COLO668 (cell line): Measurements from ENCODE around the gene MT4.

ENCODE experiments used
- DNase-seq: peaks from one replicate; lab custom pipeline; 2025; ENCODE audit not compliant: unreplicated experiment; lab: John Stamatoyannopoulos, UW

Gene MT4

GRCh38 chr16:56564793-56565477 is at the start of gene MT4:
Gene MT4, plus strand, starts transcription at chr16:56565073. Its CDS starts 56 bp downstream, at chr16:56565129.
- no peak for DNase-seq

- DNase-seq: no peak
Measured at GRCh38 chr16:56515665-56516064, 49.2 kb upstream of the MT4 start.

- no peak for DNase-seq
Measured at GRCh38 chr16:56517206-56517605, 47.7 kb upstream of the MT4 start.

DNA sequence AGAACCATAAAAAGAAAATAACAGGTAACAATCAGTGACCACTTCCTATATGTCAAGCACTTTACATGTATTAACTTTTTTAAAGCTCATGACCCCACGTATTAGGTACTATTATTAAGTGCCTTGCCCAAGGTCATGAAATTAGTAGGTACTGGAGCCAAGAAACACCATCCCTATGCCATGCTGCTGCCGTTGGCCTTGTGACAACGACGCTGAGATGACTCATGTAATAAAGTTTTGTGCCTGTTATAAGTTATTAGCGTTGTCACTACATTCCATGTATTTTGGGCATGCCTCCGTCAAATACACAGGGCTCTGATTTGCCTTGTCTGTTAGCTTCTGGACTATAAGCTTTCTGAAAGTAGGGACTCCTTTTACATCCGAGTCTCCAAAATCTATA is 46.4 kb upstream of the MT4 start:
- DNase-seq: no peak

- DNase-seq: peak; percentile 90
Measured at GRCh38 chr16:56519459-56520250, 45.2 kb upstream of the MT4 start, which contains the start of gene BBS2. Gene BBS2, minus strand, starts transcription at chr16:56520024. Its CDS starts 162 bp downstream, at chr16:56519862.

DNA sequence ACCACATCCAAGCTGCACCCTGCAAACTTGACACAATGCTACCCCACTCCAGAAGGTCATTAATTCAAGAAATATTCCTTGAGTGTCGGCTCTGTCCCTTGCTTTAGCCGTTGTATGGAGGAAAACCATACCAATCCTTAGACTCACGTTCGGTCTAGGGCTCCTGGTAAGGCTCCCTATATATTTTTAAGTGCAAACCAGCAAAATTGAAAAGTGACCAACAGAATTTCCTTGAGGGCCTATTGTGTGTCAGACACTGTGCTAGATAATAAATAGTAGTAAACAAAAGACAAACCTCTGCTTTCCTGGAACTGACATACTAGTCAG is 44.7 kb upstream of the MT4 start:
- no peak for DNase-seq

GRCh38 chr16:56525236-56525635 is 39.6 kb upstream of the MT4 start:
- no peak for DNase-seq

- DNase-seq: no peak
Measured at GRCh38 chr16:56530872-56531271, 34.0 kb upstream of the MT4 start.

- DNase-seq: peak; percentile 5
Measured at GRCh38 chr16:56532714-56533113, 32.2 kb upstream of the MT4 start.

GRCh38 chr16:56534847-56535383 is 30.0 kb upstream of the MT4 start:
- DNase-seq: peak; percentile 14

GRCh38 chr16:56538331-56538730 is 26.5 kb upstream of the MT4 start:
- DNase-seq: no peak

GRCh38 chr16:56539656-56540055 is 25.2 kb upstream of the MT4 start:
- no peak for DNase-seq

- DNase-seq: no peak
Measured at GRCh38 chr16:56542039-56542438, 22.8 kb upstream of the MT4 start.

DNA sequence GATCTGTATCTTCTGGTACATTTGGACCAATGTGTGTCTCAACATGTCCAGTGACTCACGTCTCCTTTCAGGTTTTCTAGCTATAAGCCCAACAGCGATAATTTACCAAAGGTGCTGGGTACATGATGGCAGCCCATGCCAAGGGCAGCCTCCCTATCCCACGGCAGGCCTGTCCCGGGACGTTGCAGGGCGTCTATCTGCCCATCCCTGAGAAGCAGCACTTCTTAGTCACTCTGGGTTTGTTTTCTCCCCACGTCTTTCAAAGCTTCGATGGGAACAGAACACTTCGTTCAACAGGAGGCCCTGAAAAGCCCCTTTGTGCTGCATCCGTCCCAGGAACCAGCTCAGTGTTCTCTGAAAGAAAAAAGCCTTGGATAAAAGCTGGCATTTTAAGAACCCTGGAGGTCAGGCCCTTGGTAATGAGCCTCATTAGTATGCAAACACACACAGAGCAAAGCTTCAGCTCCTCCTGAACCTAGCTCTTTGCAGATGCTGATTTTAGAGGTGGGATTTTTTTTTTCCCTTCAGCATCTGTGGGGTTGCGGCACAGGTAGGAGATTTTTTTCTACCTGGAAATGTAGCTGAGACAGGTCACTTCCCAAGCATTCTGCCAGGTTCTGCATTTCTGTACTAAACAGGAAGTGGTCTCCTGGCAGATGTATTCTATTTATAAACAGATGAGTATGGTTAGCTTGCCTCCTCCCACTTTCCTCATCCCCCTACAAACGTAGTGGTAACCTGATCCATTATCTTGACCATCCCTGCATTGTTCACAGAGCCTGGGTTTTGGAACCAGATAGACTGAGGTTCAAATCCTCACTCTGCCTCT is 17.5 kb upstream of the MT4 start:
- DNase-seq: peak; percentile 15

GRCh38 chr16:56547949-56548567 is 16.8 kb upstream of the MT4 start:
- no peak for DNase-seq

DNA sequence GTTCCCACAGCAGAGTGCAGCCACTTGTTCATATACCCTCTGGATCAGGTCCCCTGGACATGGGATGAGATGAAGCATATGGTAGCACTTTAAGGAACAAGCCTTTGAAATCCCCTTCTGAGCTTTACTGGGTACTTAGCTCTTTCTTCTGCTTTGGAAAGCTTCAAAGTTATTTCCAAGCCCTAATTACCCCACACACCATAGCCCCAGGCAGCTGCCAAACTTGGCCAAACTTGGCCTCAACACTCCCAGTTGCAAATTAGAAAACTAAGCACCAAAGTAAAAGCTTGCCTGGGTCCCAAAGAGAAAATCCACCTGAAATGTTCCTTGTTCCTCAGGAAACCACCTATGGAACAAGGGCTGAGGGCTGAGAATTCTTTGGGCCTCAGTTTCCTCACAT is 15.7 kb upstream of the MT4 start:
- no peak for DNase-seq

GRCh38 chr16:56549744-56550385 is 15.0 kb upstream of the MT4 start:
- no peak for DNase-seq

GRCh38 chr16:56551796-56552738 is 12.8 kb upstream of the MT4 start:
- DNase-seq: no peak

DNA sequence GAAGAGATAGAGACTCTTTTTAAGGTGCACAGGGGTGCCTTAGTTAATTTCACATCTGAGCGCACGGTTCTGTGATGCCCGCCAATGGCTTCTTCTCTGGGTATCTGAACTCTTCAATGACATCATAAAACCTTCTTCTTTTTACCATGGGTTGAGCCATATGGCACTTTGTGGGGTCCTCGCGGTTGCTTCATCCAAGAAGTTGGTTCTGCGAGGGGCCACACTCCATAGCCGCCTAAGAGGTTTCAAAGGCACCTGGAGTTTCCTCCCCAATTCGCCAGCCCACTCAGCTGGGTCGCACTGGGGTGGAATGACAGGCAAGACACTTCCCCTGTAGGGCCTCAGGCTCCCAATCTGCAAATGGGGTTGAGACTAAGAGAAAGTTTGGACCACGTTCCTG is 10.4 kb upstream of the MT4 start:
- DNase-seq: no peak
